Measurements from ENCODE around the gene PADI6.

GRCh38 chr1:17432412-17432811 lies 60.4 kb downstream of the PADI6 start:
- no peak for TF ChIP-seq EZH2phosphoT487 (conservative IDR thresholded peaks at IDR 0.05; ENCODE audit: low read length)
- TF ChIP-seq, protein P1, sequence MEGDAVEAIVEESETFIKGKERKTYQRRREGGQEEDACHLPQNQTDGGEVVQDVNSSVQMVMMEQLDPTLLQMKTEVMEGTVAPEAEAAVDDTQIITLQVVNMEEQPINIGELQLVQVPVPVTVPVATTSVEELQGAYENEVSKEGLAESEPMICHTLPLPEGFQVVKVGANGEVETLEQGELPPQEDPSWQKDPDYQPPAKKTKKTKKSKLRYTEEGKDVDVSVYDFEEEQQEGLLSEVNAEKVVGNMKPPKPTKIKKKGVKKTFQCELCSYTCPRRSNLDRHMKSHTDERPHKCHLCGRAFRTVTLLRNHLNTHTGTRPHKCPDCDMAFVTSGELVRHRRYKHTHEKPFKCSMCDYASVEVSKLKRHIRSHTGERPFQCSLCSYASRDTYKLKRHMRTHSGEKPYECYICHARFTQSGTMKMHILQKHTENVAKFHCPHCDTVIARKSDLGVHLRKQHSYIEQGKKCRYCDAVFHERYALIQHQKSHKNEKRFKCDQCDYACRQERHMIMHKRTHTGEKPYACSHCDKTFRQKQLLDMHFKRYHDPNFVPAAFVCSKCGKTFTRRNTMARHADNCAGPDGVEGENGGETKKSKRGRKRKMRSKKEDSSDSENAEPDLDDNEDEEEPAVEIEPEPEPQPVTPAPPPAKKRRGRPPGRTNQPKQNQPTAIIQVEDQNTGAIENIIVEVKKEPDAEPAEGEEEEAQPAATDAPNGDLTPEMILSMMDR (IDR thresholded peaks at IDR 0.05; ENCODE audit: insufficient read depth, low read length, poor library complexity, severe bottlenecking) = no peak

Measured in SU-DHL-6 (cell line).